RPMI7951 (cell line): ENCODE results near the gene BEGAIN. TPM values are rescaled to one million over a fixed set of nuclear protein-coding genes. Genes with fewer than 3 reads are reported as not detected.

Experiments
- DNase-seq: peaks from one replicate; pipeline ENCODE4 v3.0.0-alpha.2; 2012; ENCODE audit warnings: low read depth
- total RNA-seq: library from RNA; depleted of rRNA; stranded (reverse); fragments of >200 nt; shearing (Covaris generic); gene quantifications from 2 replicates; pipeline ENCODE4 v1.2.3, GENCODE V29; 2014

Gene BEGAIN
- total RNA-seq, 1 experiment from 2014 or later = not detected

GRCh38 chr14:100601064-100601463, 13.8 kb upstream of the BEGAIN start:
- DNase-seq = no peak

GRCh38 chr14:100599981-100600380, 12.8 kb upstream of the BEGAIN start:
- no peak for DNase-seq

GRCh38 chr14:100594625-100594951, 7.4 kb upstream of the BEGAIN start:
- no peak for DNase-seq

GRCh38 chr14:100593751-100594624, 6.8 kb upstream of the BEGAIN start:
- no peak for DNase-seq

GRCh38 chr14:100592972-100593371, 5.8 kb upstream of the BEGAIN start:
- no peak for DNase-seq

GRCh38 chr14:100592461-100592891, 5.3 kb upstream of the BEGAIN start:
- DNase-seq = no peak

GRCh38 chr14:100591453-100592371, 4.5 kb upstream of the BEGAIN start:
- no peak for DNase-seq

- DNase-seq = no peak
Measured at GRCh38 chr14:100590726-100591452, 3.7 kb upstream of the BEGAIN start.

- no peak for DNase-seq
Measured at GRCh38 chr14:100589760-100590469, 2.7 kb upstream of the BEGAIN start.

- DNase-seq = no peak
Measured at GRCh38 chr14:100589071-100589759, 2.0 kb upstream of the BEGAIN start.

- no peak for DNase-seq
Measured at GRCh38 chr14:100588671-100589070, 1.5 kb upstream of the BEGAIN start.

GRCh38 chr14:100587763-100588411, 670 bp upstream of the BEGAIN start:
- no peak for DNase-seq

GRCh38 chr14:100586403-100587085, 673 bp downstream of the BEGAIN start:
- no peak for DNase-seq

GRCh38 chr14:100586153-100586402, 1.1 kb downstream of the BEGAIN start:
- no peak for DNase-seq

GRCh38 chr14:100585448-100586152, 1.6 kb downstream of the BEGAIN start:
- DNase-seq = no peak

GRCh38 chr14:100584056-100585031, 2.9 kb downstream of the BEGAIN start:
- DNase-seq = no peak

- DNase-seq = no peak
Measured at GRCh38 chr14:100583245-100583644, 4.0 kb downstream of the BEGAIN start.
